Activated T-cell treated with anti-CD3 and anti-CD28 coated beads, Interleukin-2, amount 50 U/mL, for 4 hours (primary cell): ENCODE results near the gene AK2. TPM values are rescaled to one million over a fixed set of nuclear protein-coding genes. Genes with fewer than 3 reads are reported as not detected.
"Not testable (repeated sequence)": the region's sequence is repeated elsewhere in the genome, so short reads cannot be mapped to it uniquely, and the experiment has no call there.

Experiments
- ATAC-seq, 2 donors: fragments of 200-7000 bp; cut with Tn5 transposase; one replicate each; pipeline ENCODE4 v1.10.0; 2021
- DNase-seq: peaks from one replicate; pipeline ENCODE4 v3.0.0-alpha.2; 2020
- H3K27me3 Mint-ChIP-seq: one replicate; pipeline ENCODE4 v1.8.0; 2021; ENCODE audit warnings: low read depth, mixed read lengths
- H3K36me3 Mint-ChIP-seq: one replicate; pipeline ENCODE4 v1.8.0; 2022; ENCODE audit warnings: mixed read lengths; ENCODE audit not compliant: insufficient read depth
- H3K4me1 Mint-ChIP-seq: one replicate; pipeline ENCODE4 v1.8.0; 2021; ENCODE audit warnings: low read depth, mixed read lengths
- H3K4me3 Mint-ChIP-seq: one replicate; pipeline ENCODE4 v1.8.0; 2021; ENCODE audit warnings: mild to moderate bottlenecking, moderate library complexity, mixed read lengths
- H3K9me3 Mint-ChIP-seq: one replicate; pipeline ENCODE4 v1.8.0; 2021; ENCODE audit warnings: mixed read lengths
- total RNA-seq, 3 donors: library from RNA; stranded (reverse); gene quantifications; one replicate each; pipeline ENCODE4 v1.2.1, GENCODE V29; 2021

The AK2 gene
- total RNA-seq, 3 donors from 2014 or later, result 320 to 346 (median 334) TPM

DNA sequence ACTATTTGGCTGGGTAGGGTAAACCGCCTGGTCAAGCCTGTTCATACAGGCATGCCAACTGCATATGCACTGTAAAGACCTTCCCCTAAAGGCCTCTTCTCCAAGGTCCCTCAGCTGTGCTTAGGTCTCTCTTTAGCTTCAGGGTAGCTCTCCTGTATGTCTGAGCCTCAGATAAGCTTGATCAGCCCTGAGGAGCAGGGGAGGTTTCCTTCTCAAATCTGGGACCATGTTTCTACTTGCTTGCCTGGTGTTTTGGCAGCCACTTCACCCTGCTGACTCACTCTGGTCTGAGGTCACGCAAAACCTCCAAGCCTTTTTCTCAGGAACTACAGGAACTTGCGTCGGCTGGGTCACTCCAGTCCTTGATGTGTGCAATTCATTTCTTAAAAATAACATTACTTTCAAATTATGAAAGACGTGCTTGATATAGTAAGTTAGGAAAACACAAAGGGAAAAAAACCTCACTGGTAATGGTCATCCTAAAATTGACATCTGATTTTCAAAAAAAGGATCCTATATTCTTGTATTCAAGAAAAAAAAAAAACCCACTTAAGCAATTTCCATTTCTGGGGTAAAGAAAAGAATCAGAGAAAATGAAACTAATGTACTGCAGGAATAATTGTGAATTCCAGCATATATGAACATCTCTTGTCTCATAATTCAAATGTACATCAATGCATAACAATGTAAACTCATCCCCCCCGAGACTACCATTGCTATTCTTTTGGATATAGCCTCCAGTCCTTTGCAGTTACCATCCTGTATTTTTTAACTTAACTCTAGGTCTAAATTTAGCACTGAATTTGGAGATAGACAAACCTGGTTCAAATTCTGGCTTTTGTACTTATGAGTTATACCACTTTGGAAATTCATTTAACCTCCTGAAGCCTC lies 47.3 kb downstream of the AK2 start:
- Mint-ChIP-seq H3K9me3 (no peaks in the 10 kb centered on the region), H3K36me3 (peaks cover 2% of the 10 kb centered on the region), H3K27me3 (no peaks in the 10 kb centered on the region), H3K4me3 (peak overlapping the region; percentile 33), H3K4me1 (peaks cover 46% of the 10 kb centered on the region)
- ATAC-seq (peak; percentile 45 to 46), DNase-seq (no peak)

DNA sequence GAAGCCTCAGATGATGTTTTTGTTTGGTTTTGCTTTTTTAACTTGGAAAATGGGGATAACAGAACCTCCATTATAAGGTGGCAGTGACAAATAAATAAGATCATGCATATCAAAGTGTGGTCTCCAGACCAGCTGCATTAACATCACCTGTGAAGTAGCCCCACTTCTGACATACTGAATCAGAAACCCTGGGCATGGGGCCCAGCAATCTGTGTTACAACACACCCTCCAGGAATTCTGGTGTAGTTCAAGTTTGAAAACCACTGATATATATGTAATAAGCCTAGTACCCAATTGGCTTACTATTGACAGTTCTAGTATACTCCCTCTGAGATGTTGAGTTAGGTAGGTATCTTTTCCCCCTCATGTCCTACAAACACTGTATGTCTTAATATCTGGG lies 48.0 kb downstream of the AK2 start:
- no peaks in the 10 kb centered on the region for H3K9me3 Mint-ChIP-seq
- no peak overlapping the region for H3K4me3 Mint-ChIP-seq
- ATAC-seq, result no peak
- H3K36me3 Mint-ChIP-seq, result peaks cover 2% of the 10 kb centered on the region
- H3K4me1 Mint-ChIP-seq, result peaks cover 53% of the 10 kb centered on the region
- H3K27me3 Mint-ChIP-seq, result no peaks in the 10 kb centered on the region
- DNase-seq, result no peak

GRCh38 chr1:32985226-32985625 lies 51.5 kb downstream of the AK2 start:
- Mint-ChIP-seq H3K9me3 (no peaks in the 10 kb centered on the region), H3K4me3 (no peak overlapping the region), H3K36me3 (peaks cover 2% of the 10 kb centered on the region), H3K4me1 (peaks cover 55% of the 10 kb centered on the region), H3K27me3 (no peaks in the 10 kb centered on the region)
- ATAC-seq (no peak), DNase-seq (no peak)

GRCh38 chr1:32984455-32985171 lies 52.1 kb downstream of the AK2 start:
- Mint-ChIP-seq H3K9me3 (no peaks in the 10 kb centered on the region), H3K4me3 (no peak overlapping the region), H3K27me3 (no peaks in the 10 kb centered on the region), H3K4me1 (peaks cover 54% of the 10 kb centered on the region), H3K36me3 (peaks cover 2% of the 10 kb centered on the region)
- ATAC-seq (no peak), DNase-seq (no peak)

DNA sequence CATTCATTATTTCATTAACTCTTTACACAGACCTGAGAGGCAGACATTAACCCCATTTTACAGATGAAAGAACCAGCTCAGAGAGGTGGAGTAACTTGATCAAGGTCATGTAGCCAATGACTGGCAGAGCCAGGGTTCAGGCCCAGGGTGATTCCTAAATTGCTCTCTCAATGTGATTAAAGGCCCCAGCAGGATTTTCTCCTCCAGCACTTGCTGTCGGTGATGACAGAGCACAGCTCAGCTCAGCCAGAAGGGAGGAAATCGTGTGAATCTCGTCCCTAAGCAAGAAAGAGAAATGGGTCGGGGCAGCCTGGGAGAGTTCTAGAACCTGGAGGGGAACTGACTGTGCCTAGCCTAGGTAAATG lies 52.6 kb downstream of the AK2 start:
- Mint-ChIP-seq H3K4me3 (no peak overlapping the region), H3K27me3 (no peaks in the 10 kb centered on the region), H3K36me3 (peaks cover 2% of the 10 kb centered on the region), H3K9me3 (no peaks in the 10 kb centered on the region), H3K4me1 (peaks cover 51% of the 10 kb centered on the region)
- no peak for ATAC-seq
- no peak for DNase-seq

DNA sequence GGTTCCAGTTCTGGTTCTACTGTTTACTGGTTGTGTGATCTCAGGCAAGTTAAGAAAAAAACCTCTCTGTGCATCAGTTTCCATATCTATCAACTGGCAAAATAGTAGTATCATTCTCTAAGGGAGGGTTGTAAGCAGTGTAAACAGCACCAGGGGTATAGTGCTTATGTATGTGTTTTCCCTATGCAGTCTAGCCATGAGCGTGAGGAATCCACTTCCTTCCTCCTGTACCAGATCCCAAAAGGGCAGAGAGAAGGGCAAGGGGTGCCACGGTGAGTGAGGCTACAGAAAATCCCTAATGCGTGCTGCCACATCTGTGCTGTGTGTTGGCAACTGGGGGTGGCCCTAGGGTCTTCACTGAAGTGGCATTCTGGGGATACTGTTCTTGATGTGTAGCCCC lies 53.7 kb downstream of the AK2 start:
- ATAC-seq (no peak), DNase-seq (no peak)
- Mint-ChIP-seq H3K27me3 (no peaks in the 10 kb centered on the region), H3K4me3 (no peak overlapping the region), H3K36me3 (peaks cover 2% of the 10 kb centered on the region), H3K9me3 (no peaks in the 10 kb centered on the region), H3K4me1 (peaks cover 46% of the 10 kb centered on the region)

DNA sequence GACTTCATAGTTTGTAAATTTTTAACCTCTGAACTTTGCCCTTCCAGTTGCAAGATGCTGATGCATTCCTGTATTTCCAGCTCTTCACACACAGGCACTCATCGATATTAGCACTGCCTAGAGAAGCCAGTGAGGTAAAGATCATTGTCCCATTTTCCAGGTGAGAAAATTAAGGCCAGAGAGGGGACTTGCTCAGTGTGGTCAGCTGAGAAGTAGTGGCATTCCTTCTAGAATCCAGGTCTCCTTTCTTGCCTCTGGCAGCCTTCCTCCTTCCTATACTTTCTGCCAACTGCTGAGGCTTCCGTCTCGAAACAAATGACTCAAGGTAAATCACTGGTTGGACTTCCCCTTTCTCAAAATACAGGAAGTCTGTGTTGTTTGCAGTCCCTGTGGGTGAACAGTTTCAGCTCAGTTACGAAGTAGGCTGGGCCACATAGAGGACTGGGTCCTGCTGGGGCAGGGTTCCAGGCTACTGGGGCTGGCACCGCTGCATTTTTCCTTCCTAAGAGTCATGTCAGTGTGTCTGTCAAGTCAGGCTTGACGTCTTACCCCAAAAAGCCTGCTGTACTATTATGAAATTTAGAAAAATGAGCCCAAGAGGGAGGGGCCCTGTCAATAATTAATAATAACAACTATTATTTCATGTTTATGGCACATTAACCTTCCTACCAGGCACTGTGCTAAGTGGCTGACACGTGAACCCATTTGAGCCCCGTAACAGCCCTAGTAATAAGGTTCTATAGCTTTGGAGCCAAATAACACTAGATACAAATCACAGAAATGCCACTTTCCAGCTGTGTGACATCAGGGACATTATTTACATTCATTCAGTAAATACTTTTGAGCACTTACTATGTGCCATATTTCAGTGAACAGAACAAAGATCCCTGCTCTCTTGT lies 55.4 kb downstream of the AK2 start:
- peaks cover 45% of the 10 kb centered on the region for H3K4me1 Mint-ChIP-seq
- H3K27me3 Mint-ChIP-seq, result no peaks in the 10 kb centered on the region
- no peaks in the 10 kb centered on the region for H3K36me3 Mint-ChIP-seq
- no peaks in the 10 kb centered on the region for H3K9me3 Mint-ChIP-seq
- peak overlapping the region; percentile 65 for H3K4me3 Mint-ChIP-seq
- peak; percentile 54 for DNase-seq
- ATAC-seq, result peak; percentile 98 to 99

GRCh38 chr1:32980080-32980479 lies 56.6 kb downstream of the AK2 start:
- Mint-ChIP-seq H3K4me3 (no peak overlapping the region), H3K36me3 (no peaks in the 10 kb centered on the region), H3K4me1 (peaks cover 45% of the 10 kb centered on the region), H3K27me3 (peaks cover 2% of the 10 kb centered on the region), H3K9me3 (no peaks in the 10 kb centered on the region)
- DNase-seq (no peak), ATAC-seq (no peak)

DNA sequence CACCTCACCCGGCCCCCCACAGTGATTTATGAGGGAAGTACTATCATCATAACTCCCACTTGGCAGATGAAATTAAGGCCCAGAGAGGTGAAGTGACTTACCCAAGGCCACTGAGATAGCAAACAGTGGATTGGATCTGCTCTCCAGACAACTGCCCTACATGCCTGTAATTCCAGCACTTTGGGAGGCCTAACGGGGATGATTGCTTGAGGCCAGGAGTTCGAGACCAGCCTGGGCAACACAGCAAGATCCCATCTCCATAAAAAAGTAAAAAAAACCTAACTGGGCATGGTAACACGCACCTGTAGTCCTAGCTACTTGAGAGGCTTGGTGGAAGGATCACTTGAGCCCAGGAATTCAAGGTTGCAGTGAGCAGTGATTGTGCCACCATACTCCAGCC lies 57.8 kb downstream of the AK2 start:
- H3K36me3 Mint-ChIP-seq, result no peaks in the 10 kb centered on the region
- ATAC-seq (no peak), DNase-seq (no peak)
- peaks cover 2% of the 10 kb centered on the region for H3K27me3 Mint-ChIP-seq
- H3K4me1 Mint-ChIP-seq, result peaks cover 35% of the 10 kb centered on the region
- H3K4me3 Mint-ChIP-seq, result no peak overlapping the region
- H3K9me3 Mint-ChIP-seq, result no peaks in the 10 kb centered on the region

- H3K4me1 Mint-ChIP-seq, result peaks cover 28% of the 10 kb centered on the region
- no peak for ATAC-seq
Observed at GRCh38 chr1:32977546-32978087, 59.1 kb downstream of the AK2 start.

DNA sequence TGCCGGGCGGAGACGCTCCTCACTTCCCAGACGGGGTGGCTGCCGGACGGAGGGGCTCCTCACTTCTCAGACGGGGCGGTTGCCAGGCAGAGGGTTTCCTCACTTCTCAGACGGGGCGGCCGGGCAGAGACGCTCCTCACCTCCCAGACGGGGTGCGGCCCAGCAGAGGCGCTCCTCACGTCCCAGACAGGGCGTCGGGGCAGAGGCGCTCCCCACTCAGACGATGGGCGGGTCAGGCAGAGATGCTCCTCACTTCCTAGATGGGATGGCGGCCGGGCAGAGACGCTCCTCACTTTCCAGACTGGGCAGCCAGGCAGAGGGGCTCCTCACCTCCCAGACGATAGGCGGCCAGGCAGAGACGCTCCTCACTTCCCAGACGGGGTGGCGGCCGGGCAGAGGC lies 61.6 kb downstream of the AK2 start:
- not testable (repeated sequence) for DNase-seq, H3K9me3 Mint-ChIP-seq, H3K36me3 Mint-ChIP-seq, H3K4me3 Mint-ChIP-seq, ATAC-seq
- Mint-ChIP-seq H3K27me3 (peaks cover 23% of the 10 kb centered on the region), H3K4me1 (peaks cover 13% of the 10 kb centered on the region)

More at GRCh38 chr1:32977546-32978087, 59.1 kb downstream of the AK2 start:
- no peak for DNase-seq
- no peaks in the 10 kb centered on the region for H3K9me3 Mint-ChIP-seq
- peaks cover 4% of the 10 kb centered on the region for H3K27me3 Mint-ChIP-seq
- H3K4me3 Mint-ChIP-seq, result no peak overlapping the region
- H3K36me3 Mint-ChIP-seq, result no peaks in the 10 kb centered on the region

GRCh38 chr1:32973458-32973857 lies 63.2 kb downstream of the AK2 start:
- not testable (repeated sequence) for H3K4me1 Mint-ChIP-seq, H3K4me3 Mint-ChIP-seq, H3K36me3 Mint-ChIP-seq, H3K9me3 Mint-ChIP-seq, ATAC-seq, DNase-seq
- peaks cover 25% of the 10 kb centered on the region for H3K27me3 Mint-ChIP-seq

DNA sequence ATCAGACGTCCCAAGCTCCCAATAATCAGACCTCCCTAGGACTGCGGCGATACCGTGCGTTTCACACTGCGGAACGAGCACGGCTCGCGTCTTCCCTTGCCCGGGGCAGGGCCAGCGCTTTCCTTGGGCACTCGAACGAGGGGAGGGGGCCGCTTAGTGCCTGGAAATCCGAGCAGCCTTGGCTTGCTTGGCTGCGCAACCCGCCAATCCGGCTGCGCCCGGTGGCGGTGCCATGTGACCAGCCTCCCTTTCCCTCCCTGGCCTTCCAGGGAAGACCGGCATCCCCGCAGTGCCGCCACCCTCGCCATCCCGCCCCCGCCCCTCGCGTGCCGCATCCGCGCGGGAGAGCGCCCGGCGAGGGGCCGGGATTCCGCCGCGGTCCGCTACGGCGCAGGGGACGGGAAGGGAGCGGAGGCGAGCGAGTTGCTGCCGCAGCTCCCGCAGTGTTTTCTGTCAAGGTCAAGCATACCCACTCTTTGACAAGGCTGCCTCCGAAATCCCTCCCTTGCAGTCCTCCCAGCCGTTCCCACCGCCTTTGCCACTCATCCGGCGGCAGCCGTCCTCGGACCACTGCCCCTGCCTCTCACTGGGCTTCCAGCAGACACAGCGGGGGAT lies 63.8 kb downstream of the AK2 start:
- no peaks in the 10 kb centered on the region for H3K9me3 Mint-ChIP-seq
- ATAC-seq (peak; percentile 33 to 39), DNase-seq (no peak)
- H3K27me3 Mint-ChIP-seq, result peaks cover 25% of the 10 kb centered on the region
- no peak overlapping the region for H3K4me3 Mint-ChIP-seq
- H3K36me3 Mint-ChIP-seq, result no peaks in the 10 kb centered on the region
- peaks cover 14% of the 10 kb centered on the region for H3K4me1 Mint-ChIP-seq
